ENCODE data around the gene P3H4. TPM values are rescaled to one million over a fixed set of nuclear protein-coding genes. Genes with fewer than 3 reads are reported as not detected.

The P3H4 gene, protein sequence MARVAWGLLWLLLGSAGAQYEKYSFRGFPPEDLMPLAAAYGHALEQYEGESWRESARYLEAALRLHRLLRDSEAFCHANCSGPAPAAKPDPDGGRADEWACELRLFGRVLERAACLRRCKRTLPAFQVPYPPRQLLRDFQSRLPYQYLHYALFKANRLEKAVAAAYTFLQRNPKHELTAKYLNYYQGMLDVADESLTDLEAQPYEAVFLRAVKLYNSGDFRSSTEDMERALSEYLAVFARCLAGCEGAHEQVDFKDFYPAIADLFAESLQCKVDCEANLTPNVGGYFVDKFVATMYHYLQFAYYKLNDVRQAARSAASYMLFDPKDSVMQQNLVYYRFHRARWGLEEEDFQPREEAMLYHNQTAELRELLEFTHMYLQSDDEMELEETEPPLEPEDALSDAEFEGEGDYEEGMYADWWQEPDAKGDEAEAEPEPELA
- total RNA-seq, result 34.0 TPM

DNA sequence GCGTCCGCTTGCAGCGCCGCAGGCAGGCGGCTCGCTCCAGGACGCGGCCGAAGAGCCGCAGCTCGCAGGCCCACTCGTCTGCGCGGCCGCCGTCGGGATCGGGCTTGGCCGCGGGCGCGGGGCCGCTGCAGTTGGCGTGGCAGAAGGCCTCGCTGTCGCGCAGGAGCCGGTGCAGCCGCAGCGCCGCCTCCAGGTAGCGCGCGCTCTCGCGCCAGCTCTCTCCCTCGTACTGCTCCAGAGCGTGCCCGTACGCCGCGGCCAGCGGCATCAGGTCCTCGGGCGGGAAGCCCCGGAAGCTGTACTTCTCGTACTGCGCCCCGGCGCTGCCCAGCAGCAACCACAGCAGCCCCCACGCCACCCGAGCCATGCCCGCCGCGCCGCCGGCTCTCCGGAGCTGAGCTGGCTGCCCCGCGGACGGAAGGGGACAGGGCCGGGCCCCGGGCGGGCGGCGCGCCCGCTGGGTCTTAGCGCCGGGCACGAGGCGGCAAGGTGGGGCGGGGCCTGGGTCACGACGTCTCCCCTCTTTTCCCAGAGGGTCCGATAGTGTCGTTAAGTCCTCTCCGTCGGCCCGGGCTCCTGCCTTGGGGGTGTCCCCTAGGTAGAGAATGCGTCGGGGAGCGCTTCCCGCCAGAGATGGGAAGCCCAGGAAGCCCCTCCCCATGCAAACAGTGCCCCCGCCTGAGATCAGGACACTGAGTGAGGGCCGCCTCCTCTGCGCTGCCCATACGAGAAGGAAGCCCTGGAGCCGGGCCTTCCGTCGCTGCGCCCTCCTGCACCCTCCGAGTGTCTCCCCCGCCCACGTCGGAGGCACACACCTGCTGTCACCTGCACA is at the start of gene P3H4:
Gene P3H4, minus strand, starts transcription at position 401 of the 832 bp plus-strand sequence. Its CDS starts 34 bp downstream, at position 367.

DNA sequence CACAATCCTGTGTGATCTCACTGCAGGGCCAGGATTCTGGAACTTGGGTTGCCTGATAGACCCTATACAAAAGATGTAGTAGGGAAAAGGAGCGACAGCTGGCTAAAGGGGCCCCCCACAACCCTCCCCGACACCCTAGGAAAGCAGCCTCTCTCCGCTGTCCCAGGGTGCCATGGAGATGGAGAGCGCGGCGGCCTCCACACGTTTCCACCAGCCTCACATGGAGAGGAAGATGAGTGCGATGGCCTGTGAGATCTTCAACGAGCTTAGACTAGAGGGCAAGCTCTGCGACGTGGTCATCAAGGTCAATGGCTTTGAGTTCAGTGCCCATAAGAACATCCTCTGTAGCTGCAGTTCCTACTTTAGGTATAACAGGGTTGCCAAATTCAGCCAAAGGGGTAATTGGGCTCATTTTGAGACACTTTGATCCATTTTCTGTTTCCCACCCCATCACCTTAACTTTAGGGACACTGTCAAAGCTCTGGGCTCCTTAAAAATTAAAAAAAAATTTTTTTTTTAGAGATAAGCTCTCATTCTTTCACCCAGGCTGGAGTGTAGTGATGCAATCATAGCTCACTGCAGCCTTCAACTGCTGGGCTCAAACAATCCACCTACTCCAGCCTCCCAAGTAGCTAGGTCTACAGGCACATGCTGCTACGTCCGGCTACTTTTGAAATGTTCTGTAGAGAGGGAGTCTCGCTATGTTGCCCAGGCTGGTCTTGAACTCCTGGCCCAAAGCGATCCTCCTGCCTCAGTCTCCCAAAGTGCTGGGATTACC is 26.2 kb upstream of the P3H4 start, which contains the start of gene KLHL10:
Gene KLHL10, plus strand, starts transcription at position 65 of the 778 bp plus-strand sequence. Its CDS starts 108 bp downstream, at position 173.

DNA sequence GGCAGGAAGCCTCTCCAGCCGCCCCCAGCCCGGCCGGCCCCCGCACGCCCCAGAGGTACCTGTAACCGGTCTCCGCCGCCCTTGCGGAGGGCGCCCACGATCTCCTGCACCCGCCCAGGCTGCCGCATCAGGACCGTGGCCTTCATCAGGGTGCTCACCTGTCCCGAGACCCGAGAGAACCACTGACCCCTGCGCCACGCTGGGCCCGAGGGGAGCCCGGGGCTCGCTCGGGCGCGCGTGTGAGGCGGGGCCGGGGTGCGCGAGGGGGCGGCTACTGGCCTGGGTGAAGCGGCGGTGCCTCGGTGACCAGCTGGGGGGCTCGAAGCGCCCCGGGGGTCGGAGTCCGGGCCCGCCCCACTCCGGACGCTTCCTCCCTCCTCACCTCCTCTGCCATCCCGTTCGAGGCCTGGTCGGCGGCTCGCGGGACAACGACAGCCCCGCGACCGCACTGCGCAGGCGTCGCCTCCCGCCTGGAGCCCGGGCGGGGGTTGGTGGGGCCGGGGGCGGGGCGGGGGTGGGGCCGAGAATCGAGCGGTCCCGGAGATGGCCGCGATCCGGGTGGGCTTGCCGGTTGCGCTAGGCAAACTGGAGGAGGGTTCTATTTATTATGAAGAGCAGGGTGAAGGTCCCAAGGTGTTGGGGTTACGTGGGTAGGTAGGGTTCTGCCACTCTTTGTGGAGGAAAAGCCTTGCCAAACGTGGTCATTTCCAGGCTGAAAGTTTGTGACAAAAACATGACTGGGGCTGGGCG is 24.2 kb upstream of the P3H4 start, which contains the start of gene NT5C3B:
Gene NT5C3B, minus strand, starts transcription at position 433 of the 750 bp plus-strand sequence. Its CDS starts 39 bp downstream, at position 394.

DNA sequence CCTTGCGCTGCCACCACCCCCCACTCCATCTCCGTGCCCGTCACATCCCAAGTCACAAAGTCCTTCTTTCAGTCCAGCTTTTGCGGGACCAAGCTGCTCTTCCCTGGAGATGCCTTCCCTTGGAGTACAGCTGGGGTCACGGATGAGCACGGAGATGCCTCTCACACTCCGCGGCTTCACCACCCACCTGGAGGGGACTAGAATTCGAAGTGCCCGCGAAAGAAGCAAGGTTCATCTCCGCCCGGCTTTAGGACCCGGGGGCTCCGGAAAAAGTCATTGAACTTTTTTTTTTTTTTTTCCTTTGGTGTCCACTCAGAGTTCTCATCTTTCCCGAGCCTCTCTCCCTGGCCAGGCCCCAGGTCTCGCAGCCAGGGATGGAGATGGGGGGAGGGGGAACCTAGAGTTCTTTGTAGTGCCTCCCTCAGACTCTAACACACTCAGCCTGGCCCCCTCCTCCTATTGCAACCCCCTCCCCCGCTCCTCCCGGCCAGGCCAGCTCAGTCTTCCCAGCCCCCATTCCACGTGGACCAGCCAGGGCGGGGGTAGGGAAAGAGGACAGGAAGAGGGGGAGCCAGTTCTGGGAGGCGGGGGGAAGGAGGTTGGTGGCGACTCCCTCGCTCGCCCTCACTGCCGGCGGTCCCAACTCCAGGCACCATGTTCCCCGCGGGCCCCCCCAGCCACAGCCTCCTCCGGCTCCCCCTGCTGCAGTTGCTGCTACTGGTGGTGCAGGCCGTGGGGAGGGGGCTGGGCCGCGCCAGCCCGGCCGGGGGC is 817 bp upstream of the P3H4 start, which contains the start of gene FKBP10:
Gene FKBP10, plus strand, starts transcription at position 624 of the 771 bp plus-strand sequence. Its CDS starts 31 bp downstream, at position 655.

DNA sequence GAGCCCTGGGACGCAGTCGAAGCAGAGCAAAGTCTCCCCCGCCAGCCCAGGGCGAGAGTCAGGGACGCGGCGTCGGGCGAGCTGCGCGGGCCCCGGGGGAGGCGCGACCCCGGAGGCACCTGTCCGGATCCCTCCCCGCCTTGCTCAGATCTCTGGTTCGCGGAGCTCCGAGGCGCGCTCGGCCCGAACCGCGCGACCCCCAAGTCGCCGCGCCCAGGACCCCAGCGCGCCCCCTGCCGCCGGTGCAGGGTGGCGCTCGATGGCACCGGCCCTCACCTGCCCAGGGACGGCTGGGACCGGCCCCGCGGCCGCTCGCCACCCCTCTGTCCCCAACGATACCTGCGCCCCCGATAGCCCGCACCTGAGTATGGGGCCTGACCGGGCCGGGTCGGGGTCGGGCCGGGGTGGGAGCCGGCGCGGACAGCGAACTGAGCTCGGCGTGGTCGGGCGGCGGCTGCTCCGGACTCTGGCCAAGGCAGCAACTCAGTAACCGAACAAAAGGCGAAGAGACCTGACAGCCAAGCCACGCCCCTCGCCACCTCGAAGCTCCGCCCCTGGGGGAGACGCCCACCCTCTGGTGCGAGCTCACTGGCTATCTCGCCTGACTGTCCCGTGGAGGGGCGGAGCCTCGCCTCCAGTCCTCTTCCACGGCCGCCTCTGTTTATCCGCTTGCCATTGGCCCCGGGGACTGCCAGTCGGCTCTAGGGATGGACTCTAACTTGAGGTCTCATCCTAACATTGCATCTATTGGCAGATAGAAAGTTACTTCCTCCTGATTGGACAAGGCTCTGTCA is 25.3 kb downstream of the P3H4 start, which contains the start of gene JUP:
Gene JUP, minus strand, starts transcription at position 485 of the 794 bp plus-strand sequence. CDS start 14,857 bp downstream, outside the sequence.

Other genes starting within 250 kb of the P3H4 start
- not detected for gene KRT9, start 239.9 kb downstream of the P3H4 start, total RNA-seq
- gene KRT14, start 225.1 kb downstream of the P3H4 start, total RNA-seq, result 51.0 TPM
- 0.66 TPM for gene KRT16, start 199.2 kb downstream of the P3H4 start, total RNA-seq
- 39.9 TPM for gene KRT17, start 187.4 kb downstream of the P3H4 start, total RNA-seq
- 247 TPM for gene EIF1, start 123.1 kb downstream of the P3H4 start, total RNA-seq
- not detected for gene GAST, start 99.6 kb downstream of the P3H4 start, total RNA-seq
- 0.38 TPM for gene HAP1, start 77.3 kb downstream of the P3H4 start, total RNA-seq
- 104 TPM for gene JUP, start 25.2 kb downstream of the P3H4 start, total RNA-seq
- 167 TPM for gene FKBP10, start 1.1 kb upstream of the P3H4 start, total RNA-seq
- 70.3 TPM for gene NT5C3B, start 24.3 kb upstream of the P3H4 start, total RNA-seq
- 0.16 TPM for gene KLHL10, start 25.9 kb upstream of the P3H4 start, total RNA-seq
- 83.0 TPM for gene KLHL11, start 53.5 kb upstream of the P3H4 start, total RNA-seq
- gene ACLY, start 107.0 kb upstream of the P3H4 start, total RNA-seq, result 145 TPM
- gene ODAD4, start 118.7 kb upstream of the P3H4 start, total RNA-seq, result 2.9 TPM
- 64.6 TPM for gene CNP, start 154.8 kb upstream of the P3H4 start, total RNA-seq
- gene DNAJC7, start 205.5 kb upstream of the P3H4 start, total RNA-seq, result 103 TPM
- 45.6 TPM for gene NKIRAS2, start 208.1 kb upstream of the P3H4 start, total RNA-seq
- gene C17orf113, start 238.7 kb upstream of the P3H4 start, total RNA-seq, result 7.9 TPM